GM12892 (cell line): ENCODE results near the gene SPATA6L.

Experiments
- POLR2A ChIP-seq: IDR thresholded peaks from 2 replicates; pipeline ENCODE4 v1.6.1; 2011; ENCODE audit warnings: low read depth, low read length, control low read depth
- POLR2AphosphoS5 ChIP-seq: IDR thresholded peaks from 2 replicates; pipeline ENCODE4 v1.6.1; 2011; ENCODE audit warnings: low read depth, low read length, control low read depth
- TAF1 ChIP-seq: IDR thresholded peaks from 2 replicates; pipeline ENCODE4 v1.6.1; 2011; ENCODE audit warnings: low read depth, mild to moderate bottlenecking, control low read depth, low read length, borderline replicate concordance

DNA sequence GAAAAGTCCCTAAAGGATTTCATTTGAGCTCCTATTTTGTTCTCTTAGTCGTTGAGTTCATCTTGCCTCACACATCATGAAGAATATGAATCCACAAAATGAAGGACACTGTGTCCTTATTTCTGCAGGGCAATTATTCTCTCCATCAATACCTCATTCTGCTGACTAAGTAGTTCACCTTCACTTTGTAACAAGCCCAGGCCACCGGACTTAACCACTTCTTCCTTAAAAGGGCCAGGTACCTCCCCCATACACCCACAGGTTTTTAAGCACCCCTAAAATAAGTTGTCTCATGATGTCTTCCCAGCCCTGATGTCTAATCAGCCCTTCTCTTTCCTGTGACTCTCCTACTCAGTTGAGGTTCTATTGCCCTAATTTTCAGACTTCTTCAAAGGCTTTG is 71.3 kb downstream of the SPATA6L start:
- TF ChIP-seq POLR2A (no peak), TAF1 (no peak), POLR2AphosphoS5 (no peak)
